Measurements from ENCODE around the gene XPO6.

Gene XPO6

DNA sequence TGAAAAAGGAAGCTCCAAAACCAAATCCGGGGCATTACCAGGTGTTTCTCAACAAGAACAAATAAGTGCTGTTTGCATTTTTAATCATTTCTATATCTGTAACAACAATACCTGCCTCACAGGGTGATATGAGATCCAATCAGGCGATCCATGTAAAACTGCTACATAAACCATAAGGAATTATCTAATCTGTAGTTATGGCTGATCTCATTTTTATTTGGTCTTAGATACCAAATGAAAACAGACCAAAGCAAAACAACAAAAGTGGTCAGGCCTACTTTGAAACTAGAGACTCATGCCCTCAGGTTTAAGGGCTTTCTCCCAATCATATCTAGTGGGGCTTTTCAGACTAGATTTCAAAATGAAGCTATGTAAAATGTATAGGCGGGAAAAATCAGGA lies 28.3 kb downstream of the XPO6 start:
- DNase-seq (ENCODE audit: low spot score) = no peak

DNA sequence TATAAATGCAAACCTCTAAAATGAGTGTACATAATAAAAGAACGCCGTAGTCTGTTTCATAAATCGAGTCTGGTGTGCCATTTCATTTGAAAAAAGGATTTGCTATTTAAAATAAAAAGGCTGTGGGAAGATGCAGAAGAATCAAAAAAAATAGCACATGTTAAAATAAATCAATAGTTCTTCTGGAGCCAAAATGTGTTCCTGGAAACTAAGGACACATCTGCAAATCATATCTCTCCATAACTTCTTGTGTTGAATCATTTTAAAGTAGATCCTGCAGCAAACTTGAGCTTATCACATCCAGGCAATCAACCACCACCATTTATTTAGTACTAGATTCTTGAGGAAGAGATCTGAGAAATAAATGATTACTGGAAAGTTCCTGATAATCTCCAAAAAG lies 29.0 kb downstream of the XPO6 start:
- in situ Hi-C loops (cut with MboI; ENCODE audit: low pct_unique_long_range_greater_than_20kb, low sequenced_read_pairs, unreplicated experiment) = no loop called here
- DNase-seq (ENCODE audit: low spot score) = no peak
- TF ChIP-seq, protein P1, sequence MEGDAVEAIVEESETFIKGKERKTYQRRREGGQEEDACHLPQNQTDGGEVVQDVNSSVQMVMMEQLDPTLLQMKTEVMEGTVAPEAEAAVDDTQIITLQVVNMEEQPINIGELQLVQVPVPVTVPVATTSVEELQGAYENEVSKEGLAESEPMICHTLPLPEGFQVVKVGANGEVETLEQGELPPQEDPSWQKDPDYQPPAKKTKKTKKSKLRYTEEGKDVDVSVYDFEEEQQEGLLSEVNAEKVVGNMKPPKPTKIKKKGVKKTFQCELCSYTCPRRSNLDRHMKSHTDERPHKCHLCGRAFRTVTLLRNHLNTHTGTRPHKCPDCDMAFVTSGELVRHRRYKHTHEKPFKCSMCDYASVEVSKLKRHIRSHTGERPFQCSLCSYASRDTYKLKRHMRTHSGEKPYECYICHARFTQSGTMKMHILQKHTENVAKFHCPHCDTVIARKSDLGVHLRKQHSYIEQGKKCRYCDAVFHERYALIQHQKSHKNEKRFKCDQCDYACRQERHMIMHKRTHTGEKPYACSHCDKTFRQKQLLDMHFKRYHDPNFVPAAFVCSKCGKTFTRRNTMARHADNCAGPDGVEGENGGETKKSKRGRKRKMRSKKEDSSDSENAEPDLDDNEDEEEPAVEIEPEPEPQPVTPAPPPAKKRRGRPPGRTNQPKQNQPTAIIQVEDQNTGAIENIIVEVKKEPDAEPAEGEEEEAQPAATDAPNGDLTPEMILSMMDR (IDR thresholded peaks at IDR 0.05; ENCODE audit: extremely low read depth, insufficient read depth, missing control alignments) = no peak

More for the DNA sequence above, 28.3 kb downstream of the XPO6 start:
- TF ChIP-seq, protein P1 (IDR thresholded peaks at IDR 0.05; ENCODE audit: extremely low read depth, insufficient read depth, missing control alignments) = no peak
- in situ Hi-C loops (cut with MboI; ENCODE audit: low pct_unique_long_range_greater_than_20kb, low sequenced_read_pairs, unreplicated experiment) = no loop called here

DNA sequence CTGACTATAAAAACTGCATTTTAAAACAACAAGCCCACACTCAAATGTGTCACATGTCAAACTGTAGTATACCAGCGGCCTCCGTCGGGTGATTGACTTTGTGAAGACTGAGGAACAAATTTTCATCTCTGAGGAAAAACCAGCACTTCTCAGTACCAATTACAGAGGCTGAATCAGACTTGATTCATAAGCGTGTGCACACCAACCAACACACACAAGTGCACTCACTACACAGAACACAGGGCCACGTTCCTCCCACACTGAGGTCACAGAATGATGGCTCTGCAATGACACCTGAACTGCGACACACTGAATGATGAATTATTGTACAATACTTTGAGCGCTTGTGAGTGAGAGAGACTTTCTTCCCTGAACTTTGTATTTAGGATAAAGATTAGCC lies 29.6 kb downstream of the XPO6 start:
- in situ Hi-C loops (cut with MboI; ENCODE audit: low pct_unique_long_range_greater_than_20kb, low sequenced_read_pairs, unreplicated experiment) = no loop called here
- TF ChIP-seq, protein P1 (IDR thresholded peaks at IDR 0.05; ENCODE audit: extremely low read depth, insufficient read depth, missing control alignments) = no peak
- no peak for DNase-seq (ENCODE audit: low spot score)

DNA sequence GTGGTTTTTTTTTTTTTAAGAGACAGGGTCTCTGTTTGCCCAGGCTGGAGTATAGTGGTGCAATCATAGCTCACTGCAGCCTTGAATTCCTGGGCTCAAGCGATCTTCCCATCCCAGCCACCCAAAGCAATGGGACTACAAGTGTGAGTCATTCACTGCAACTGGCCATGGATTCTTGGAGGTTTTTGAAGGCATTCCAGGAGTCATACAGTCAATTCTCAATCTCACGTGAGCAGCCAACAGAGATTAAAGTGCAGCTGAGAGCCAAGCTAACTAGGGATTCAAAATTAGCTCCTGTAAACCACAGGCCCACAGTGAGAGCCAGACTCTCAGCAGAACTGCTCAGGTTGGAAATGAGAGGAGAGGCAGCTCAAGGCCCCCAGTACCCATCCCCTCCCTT lies 30.2 kb downstream of the XPO6 start:
- no peak for DNase-seq (ENCODE audit: low spot score)
- TF ChIP-seq, protein P1 (IDR thresholded peaks at IDR 0.05; ENCODE audit: extremely low read depth, insufficient read depth, missing control alignments) = no peak
- in situ Hi-C loops (cut with MboI; ENCODE audit: low pct_unique_long_range_greater_than_20kb, low sequenced_read_pairs, unreplicated experiment) = no loop called here

DNA sequence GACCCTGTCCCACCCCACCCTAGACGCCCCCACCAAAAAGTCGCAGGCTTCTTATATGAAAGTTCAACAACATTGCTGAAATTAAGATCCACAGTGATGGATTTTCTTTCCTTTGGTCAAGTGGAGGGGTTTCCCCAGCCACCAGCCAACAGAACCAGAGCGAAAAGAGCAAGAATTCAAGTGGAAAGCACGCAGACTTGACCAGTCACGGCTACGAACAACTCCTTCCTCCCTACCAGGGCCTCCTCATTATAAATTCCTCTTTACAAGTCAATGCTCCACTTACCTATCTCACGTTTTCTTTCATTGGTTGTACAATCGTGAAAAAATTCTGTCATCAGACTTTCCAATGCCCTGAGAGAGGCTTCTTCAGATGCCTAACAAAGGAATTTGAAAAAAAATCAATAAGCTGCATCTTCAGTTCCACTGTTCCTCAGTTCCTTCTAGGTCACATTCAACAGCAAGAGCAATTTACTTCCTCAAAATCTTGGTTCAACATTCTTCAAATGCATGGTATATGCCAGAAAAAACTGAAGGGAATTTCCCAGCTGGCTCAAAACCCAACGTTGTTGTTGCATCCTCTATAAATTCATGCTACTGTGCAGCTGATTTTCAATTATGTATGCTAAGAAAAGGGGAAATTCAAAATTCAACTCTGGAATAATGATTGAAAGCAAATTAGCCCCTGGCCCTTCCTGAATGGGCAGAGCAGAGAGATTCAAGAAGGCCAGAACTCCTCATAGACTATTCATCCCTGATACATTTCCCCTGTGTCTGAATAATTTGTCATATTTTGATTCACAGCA lies 30.9 kb downstream of the XPO6 start:
- TF ChIP-seq, protein P1 (IDR thresholded peaks at IDR 0.05; ENCODE audit: extremely low read depth, insufficient read depth, missing control alignments) = no peak

DNA sequence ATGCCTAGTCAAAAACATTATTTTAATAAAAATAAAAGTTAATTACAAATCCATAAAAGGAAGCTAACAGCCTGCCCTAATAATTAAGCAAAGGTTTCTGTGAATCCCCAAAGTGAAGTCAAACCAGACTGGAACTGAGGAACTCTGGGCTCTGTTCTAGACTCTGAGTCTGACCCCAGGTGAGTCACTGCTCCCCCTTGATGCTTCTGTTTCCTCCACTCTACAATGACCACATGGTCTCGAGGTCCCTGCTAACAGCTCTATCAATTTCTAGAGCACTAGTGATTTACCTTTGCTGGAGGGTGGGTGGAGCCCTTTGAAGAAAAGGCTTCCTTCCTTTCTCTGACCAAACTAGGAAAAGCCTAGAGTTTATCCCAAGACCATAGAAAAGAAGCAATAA lies 32.4 kb downstream of the XPO6 start:
- TF ChIP-seq, protein P1 (IDR thresholded peaks at IDR 0.05; ENCODE audit: extremely low read depth, insufficient read depth, missing control alignments) = no peak
- DNase-seq (ENCODE audit: low spot score) = no peak
- in situ Hi-C loops (cut with MboI; ENCODE audit: low pct_unique_long_range_greater_than_20kb, low sequenced_read_pairs, unreplicated experiment) = no loop called here

More for the DNA sequence above, 30.9 kb downstream of the XPO6 start:
- in situ Hi-C loops (cut with MboI; ENCODE audit: low pct_unique_long_range_greater_than_20kb, low sequenced_read_pairs, unreplicated experiment) = no loop called here
- DNase-seq (ENCODE audit: low spot score) = no peak

Measured in GM13977 (cell line).